ENCODE results near the gene PAPOLA.
"Not testable (repeated sequence)": the region's sequence is repeated elsewhere in the genome, so short reads cannot be mapped to it uniquely, and the experiment has no call there.

Gene PAPOLA

GRCh38 chr14:96503306-96503679, 1.1 kb downstream of the PAPOLA start:
- no peak for TF ChIP-seq CTCF (IDR thresholded peaks at IDR 0.05; ENCODE audit: low read depth, low read length)
- DNase-seq (ENCODE audit: extremely low read depth, low read depth), result no peak

- not testable (repeated sequence) for DNase-seq (ENCODE audit: extremely low read depth, low read depth)
These were observed 2.2 kb downstream of the PAPOLA start for GRCh38 chr14:96504353-96504752.

GRCh38 chr14:96507723-96508122, 5.5 kb downstream of the PAPOLA start:
- DNase-seq (ENCODE audit: extremely low read depth, low read depth), result no peak
- no peak for TF ChIP-seq CTCF (IDR thresholded peaks at IDR 0.05; ENCODE audit: low read depth, low read length)

GRCh38 chr14:96508900-96509299, 6.7 kb downstream of the PAPOLA start:
- TF ChIP-seq CTCF (IDR thresholded peaks at IDR 0.05; ENCODE audit: low read depth, low read length), result no peak
- DNase-seq (ENCODE audit: extremely low read depth, low read depth), result no peak

- no peak for DNase-seq (ENCODE audit: extremely low read depth, low read depth)
- TF ChIP-seq CTCF (IDR thresholded peaks at IDR 0.05; ENCODE audit: low read depth, low read length), result no peak
These were observed 7.4 kb downstream of the PAPOLA start for GRCh38 chr14:96509457-96510090.

- no peak for DNase-seq (ENCODE audit: extremely low read depth, low read depth)
- TF ChIP-seq CTCF (IDR thresholded peaks at IDR 0.05; ENCODE audit: low read depth, low read length), result no peak
These were observed 9.0 kb downstream of the PAPOLA start for GRCh38 chr14:96511146-96511545.

GRCh38 chr14:96511667-96512066, 9.5 kb downstream of the PAPOLA start:
- no peak for DNase-seq (ENCODE audit: extremely low read depth, low read depth)
- no peak for TF ChIP-seq CTCF (IDR thresholded peaks at IDR 0.05; ENCODE audit: low read depth, low read length)

- no peak for TF ChIP-seq CTCF (IDR thresholded peaks at IDR 0.05; ENCODE audit: low read depth, low read length)
- no peak for DNase-seq (ENCODE audit: extremely low read depth, low read depth)
These were observed 9.9 kb downstream of the PAPOLA start for GRCh38 chr14:96512122-96512521.

Measured in AG09319 (cell line).